Measurements from ENCODE around the gene HYI. TPM values are rescaled to one million over a fixed set of nuclear protein-coding genes. Genes with fewer than 3 reads are reported as not detected.
"Not testable (repeated sequence)": the region's sequence is repeated elsewhere in the genome, so short reads cannot be mapped to it uniquely, and the experiment has no call there.

The HYI gene
- polyA plus RNA-seq, 3 donors = 26.2 to 47.5 (median 41.8) TPM

DNA sequence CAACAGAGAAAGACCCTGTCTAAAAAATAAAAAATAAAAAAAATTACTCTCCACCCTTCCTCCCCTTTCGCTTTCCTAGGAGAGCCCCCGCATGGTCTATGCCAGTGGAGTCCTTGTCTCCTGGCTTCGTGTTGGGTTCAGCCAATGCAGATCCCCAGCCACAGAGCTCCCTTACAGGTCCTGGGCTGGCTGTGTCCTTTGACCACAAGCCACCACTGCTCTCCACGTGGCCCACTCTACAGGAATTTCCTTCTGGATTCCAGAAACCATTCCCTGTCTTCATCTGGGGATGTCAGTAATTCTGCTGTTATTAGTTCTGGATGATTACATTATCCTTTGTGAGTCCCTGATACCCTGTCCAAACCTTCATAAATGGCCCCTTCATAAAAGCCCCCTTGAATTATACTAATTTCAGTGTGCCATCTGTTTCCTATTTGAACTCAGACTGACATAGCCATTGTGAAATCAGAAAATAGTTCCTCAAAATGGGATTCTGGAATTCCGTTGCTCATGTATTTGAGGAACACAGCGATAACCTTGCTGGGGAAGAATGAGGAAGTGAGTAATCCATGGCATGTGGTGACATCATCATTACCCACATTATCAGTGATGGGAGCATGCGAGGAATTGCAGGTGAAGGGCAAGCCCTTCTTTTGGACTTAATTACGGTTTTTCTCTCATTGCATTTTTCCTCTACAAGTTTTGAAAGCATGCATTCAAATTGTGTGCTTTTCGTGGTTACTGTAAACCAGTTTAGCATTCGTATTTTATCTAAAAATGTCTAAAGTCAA lies 22.1 kb upstream of the HYI start:
- DNase-seq (ENCODE audit: extremely low read depth in 1 of 11, low read depth in 9 of 11, low spot score in 4 of 11) = not testable (repeated sequence)

DNA sequence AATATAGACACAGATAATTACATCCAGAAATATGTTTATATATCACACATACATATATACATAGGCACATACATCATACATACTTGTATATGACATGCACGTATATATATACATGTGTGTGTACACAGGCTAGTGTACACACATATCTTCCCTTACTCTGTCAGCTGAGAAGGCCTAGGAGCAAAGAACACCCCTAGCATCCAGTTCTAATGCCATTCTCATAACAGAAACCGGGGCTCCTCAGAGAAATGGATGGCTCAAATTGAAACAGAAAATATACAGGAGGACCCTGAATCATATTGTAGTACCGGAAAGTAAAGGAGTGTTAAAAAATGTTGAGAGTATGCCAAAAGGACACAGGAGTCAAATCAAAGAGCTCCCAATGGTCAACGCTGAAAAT lies 19.7 kb upstream of the HYI start:
- DNase-seq (ENCODE audit: extremely low read depth in 1 of 11, low read depth in 9 of 11, low spot score in 4 of 11) = no peak

DNA sequence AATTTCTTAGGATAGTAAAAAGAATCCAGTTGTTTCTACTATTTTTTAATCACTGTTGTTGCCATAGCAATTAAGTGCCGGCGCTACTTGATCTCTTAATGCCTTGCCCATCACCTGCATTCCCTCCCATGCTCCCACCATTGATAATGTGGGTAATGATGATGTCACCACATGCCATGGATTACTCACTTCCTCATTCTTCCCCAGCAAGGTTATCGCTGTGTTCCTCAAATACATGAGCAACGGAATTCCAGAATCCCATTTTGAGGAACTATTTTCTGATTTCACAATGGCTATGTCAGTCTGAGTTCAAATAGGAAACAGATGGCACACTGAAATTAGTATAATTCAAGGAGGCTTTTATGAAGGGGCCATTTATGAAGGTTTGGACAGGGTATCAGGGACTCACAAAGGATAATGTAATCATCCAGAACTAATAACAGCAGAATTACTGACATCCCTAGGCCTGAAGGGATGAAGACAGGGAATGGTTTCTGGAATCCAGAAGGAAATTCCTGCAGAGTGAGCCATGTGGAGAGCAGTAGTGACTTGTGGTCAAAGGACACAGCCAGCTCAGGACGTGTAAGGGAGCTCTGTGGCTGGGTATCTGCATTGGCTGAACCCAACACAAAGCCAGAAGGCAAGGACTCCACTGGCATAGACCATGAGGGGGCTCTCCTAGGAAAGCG lies 18.9 kb upstream of the HYI start:
- not testable (repeated sequence) for DNase-seq (ENCODE audit: extremely low read depth in 1 of 11, low read depth in 9 of 11, low spot score in 4 of 11)

GRCh38 chr1:43472087-43472462 lies 18.3 kb upstream of the HYI start:
- no peak for DNase-seq (ENCODE audit: extremely low read depth in 1 of 11, low read depth in 9 of 11, low spot score in 4 of 11)

DNA sequence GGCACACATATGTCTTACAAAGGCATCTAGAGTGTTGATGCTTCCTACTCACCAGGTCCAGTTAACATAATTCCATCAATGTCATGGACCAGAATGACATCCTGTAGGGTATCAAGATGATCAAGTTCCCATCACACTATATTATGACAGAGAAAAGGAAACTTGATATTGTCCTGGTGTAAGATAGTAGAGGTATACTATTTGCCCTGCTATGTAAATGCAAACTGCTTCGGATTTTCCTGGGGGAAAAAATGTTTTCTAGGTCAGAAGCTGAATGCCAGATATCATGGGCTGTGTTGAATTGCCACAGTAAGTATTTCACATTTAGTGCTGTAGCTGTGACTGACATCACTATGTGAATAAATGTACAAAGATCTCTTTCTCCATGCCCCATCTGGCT lies 16.2 kb upstream of the HYI start:
- DNase-seq (ENCODE audit: extremely low read depth in 1 of 11, low read depth in 9 of 11, low spot score in 4 of 11) = no peak

GRCh38 chr1:43468414-43468813 lies 14.7 kb upstream of the HYI start:
- DNase-seq (ENCODE audit: extremely low read depth in 1 of 11, low read depth in 9 of 11, low spot score in 4 of 11) = no peak

- DNase-seq (ENCODE audit: extremely low read depth in 1 of 11, low read depth in 9 of 11, low spot score in 4 of 11) = no peak
Observed at GRCh38 chr1:43466403-43466802, 12.7 kb upstream of the HYI start.

DNA sequence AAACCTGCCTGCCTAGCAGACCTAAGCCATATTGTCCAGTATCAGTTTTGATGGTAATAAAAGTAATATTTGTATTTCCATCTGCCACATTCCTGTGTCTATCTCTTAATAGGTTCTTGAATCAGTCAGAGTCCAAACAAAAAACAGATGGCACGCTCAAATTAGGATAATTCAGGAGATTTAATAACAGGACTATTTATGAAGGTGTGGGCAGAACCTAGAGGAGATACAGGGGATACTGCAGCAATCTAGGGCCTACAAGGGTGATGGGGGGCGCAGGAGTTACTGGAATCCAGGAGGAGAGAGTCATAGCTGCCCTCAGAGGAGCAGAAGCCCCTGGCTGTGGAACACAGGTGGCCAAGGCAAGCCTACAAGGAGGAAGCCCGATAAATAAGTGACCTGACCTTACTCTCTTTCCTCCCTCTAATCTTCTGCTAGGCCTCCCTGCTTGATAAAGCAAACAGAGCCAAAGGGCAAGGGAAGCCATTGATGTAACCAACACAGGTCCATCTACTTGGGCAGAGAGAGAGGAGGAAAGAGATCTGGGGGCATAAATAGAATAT lies 11.9 kb upstream of the HYI start:
- DNase-seq (ENCODE audit: extremely low read depth in 1 of 11, low read depth in 9 of 11, low spot score in 4 of 11) = no peak

DNA sequence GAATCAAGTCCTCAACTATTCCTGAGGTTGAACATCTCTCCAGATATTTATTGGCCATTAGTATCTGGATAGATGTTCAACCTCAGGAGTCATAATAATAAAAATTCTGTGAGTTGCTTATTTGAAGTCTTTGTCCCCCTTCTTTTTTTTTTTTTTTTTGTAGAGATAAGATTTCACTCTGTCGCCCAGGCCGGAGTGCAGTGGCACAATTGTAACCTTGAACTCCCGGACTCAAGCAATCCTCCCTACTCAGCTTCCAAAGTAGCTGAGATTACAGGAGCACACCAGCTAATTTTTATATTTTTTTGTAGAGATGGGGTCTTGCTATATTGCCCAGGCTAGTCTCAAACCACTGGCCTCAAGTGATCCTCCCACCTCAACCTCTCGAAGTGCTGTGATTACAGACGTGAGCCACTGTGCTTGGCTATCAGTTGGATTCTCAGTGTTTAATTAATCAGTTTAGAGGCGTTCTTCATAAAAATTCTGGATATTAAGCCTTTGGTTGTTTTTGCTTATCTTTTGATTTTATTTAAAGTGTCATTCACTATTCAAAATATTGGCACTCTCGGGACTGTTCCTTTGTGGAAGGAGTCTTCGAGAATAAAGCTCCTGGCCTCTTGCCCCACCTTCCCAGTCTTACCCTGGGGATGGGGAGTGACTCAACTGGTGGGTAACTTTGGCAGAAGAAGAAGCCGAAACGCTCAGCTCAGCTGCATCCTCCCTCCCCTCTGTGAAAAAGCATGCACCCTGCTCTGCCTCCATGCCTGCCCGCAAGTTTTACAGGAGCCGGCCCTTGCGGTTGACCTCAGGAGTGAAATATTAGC lies 11.2 kb upstream of the HYI start:
- DNase-seq (ENCODE audit: extremely low read depth in 1 of 11, low read depth in 9 of 11, low spot score in 4 of 11) = no peak

DNA sequence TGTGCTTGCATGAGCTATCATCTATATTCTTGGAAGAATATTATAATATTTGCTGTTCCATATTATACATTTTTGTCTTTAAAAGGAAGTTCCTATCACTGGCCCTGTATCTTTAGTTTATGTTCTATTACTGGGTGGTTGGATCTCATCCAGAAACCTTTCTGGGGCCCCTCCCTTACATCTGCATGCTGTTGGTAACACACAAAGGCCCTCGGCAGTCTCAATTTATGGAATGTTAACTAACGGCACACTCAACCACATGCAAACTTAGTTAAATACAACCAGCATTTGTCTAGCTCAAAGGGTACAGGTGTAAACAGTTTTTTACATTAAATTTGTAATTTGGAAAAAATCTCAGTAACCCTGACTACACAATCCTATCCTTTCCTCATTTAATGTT lies 9.7 kb upstream of the HYI start:
- DNase-seq (ENCODE audit: extremely low read depth in 1 of 11, low read depth in 9 of 11, low spot score in 4 of 11) = no peak

DNA sequence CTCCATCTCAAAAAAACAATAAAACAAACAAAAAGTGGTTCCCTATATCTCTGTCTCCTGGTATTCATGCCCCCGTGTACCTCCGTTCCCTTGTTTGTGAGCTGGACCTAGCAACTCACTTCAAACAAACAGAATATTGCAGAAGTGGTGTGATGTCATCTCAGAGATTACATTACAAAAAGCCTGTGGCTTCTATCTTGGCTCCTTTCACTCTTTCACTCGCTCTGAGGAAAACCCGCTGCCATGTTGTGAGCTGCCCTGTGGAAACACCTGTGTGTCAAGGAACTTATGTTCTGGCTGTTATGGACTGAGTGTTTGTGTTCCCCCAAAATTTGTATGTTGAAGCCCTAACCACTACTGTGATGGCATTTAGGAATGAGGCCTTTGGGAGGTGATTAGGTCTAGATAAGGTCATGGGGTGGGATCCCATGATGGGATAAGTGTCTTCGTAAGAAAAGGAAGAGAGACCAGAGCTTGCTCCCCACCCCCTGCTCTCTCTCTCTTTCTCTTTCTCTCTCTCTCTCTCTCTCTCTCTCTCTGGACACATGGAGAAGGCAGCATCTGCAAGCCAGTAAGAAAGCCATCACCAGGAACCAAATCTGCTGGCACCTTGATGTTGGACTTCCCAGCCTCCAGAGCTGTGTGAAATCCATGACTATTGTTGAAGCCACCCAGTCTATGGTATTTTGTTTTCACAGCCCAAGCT lies 7.4 kb upstream of the HYI start:
- no peak for DNase-seq (ENCODE audit: extremely low read depth in 1 of 11, low read depth in 9 of 11, low spot score in 4 of 11)

DNA sequence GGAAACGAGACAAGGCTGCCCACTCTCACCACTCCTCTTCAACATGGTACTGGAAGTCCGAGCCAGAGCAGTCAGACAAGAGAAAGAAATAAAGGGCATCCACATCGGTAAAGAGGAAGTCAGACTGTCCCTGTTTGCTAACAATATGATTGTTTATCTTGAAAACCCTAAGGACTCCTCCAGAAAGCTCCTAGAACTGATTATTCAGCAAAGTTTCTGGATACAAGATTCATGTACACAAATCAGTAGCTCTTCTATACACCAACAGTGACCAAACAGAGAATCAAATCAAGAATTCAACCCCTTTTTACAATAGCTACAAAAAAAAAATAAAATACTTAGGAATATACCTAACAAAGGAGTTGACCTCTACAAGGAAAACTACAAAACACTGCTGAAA lies 4.6 kb upstream of the HYI start:
- DNase-seq (ENCODE audit: extremely low read depth in 1 of 11, low read depth in 9 of 11, low spot score in 4 of 11) = not testable (repeated sequence)

GRCh38 chr1:43455213-43455889 lies 1.6 kb upstream of the HYI start:
- DNase-seq (ENCODE audit: extremely low read depth in 1 of 11, low read depth in 9 of 11, low spot score in 4 of 11) = no peak

DNA sequence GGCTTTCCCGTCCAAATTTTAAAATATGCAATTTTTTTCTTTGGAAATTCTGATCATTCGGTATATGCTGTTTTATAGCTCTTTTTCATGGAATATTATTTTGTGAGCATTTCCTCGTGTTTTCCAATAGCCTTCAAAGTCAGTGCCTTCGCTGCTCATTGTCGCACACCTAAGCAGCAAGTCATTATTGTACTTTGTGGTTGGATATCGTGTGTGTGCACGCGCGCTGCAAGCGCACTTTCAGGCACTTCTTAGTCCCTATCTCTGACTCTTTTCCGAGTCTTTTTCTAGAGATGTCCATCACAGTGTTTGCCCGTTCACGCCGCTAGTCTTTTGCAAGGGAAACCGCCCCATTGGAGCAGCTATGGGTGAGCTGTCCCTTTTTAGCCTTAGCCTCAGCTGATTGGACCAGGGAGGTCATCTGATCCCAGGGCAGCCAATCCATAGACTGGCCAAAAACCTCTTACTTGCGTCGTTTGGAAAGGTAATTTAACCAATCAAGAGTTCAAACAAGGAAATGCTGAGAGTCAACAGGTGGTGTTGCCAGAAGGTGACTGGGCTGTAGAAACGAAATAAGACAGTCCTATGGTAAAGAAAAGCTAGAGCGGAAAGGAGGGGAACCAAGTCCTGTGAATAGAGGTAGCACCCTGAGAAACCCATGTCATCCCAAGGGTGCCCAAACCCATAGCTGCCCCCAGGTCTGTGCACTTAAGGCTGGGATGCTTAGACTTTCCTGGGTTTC lies 710 bp upstream of the HYI start:
- peak in 10 of 11 donors; percentile 39 to 70 (median 54) for DNase-seq (ENCODE audit: extremely low read depth in 1 of 11, low read depth in 9 of 11, low spot score in 4 of 11)

DNA sequence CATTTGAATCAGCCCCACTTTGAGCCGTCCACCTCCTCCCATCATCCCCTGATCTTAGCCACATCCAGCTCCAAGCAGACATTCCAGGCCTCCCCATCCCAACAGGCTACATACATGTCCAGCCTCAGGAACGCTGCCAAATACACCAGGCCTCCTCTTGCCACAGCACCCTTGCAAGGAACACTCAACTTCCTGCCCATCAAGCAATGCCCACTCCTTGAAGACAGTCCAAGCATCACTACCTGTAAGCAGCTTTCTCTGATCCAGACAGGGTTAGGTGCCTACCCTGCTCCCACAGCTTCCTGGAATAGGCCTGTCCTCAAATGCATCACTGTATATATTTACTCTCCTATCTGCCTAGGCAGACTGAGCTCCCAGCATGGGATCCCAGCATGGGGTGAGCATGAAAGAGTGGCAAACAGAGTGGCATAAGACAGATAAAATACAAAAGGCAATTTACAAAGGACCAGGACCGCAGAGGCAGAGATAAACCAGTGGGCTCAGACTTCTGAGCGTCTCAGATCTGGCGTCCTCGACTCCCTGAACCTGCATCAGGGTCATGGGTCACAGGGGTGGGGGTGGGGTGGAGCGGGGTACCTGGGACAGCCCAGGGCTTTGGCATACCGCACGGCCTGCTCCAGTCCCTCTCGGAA lies 816 bp downstream of the HYI start:
- peak in 2 of 11 donors; percentile 8 to 28 for DNase-seq (ENCODE audit: extremely low read depth in 1 of 11, low read depth in 9 of 11, low spot score in 4 of 11)

DNA sequence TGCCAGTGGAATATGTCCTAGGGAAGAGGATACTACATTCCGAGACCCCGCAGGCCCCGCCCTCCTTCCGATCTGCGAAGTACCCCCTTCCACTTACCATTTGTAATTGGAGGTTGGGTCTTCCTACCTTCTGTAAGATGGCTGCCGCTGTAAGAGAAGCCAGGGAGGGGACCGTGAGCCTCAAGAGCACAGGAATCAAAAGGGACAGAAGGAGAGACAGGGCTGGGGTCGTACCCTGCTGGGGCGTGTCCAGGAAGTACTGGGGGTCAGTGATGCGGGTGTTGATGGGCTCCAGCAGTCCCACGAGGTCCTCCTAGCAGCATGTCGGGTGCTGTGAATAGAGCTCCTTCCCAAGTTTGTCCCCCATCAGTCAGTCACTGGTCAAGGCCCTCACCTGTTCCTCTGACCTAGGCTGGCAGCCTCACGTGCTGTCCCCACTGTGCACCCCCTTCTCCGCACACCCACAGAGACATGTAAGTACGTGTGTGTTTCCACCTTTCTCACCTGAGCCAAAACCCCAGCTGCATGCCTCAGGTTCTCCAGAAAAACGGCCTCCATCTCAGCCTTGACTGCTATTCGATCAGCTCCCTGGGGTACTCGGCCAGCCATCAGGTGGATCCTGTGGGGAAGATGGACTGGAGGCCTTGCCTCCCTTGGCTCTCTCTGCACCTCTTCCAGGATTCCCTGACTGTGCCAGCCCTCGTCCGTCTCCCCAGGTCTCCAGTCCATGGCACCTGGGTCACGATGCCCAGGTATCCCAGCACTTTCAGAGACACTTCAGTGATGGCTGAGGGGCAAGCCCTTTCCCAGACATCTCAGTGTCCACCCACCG lies 1.8 kb downstream of the HYI start:
- DNase-seq (ENCODE audit: extremely low read depth in 1 of 11, low read depth in 9 of 11, low spot score in 4 of 11) = no peak

All from renal cortex interstitium (tissue), 11 donors.